Measurements from ENCODE around the gene MTMR3. TPM values are rescaled to one million over a fixed set of nuclear protein-coding genes. Genes with fewer than 3 reads are reported as not detected.
"Not testable (repeated sequence)": the region's sequence is repeated elsewhere in the genome, so short reads cannot be mapped to it uniquely, and the experiment has no call there.

MTMR3 gene
- total RNA-seq, 1 experiment from 2014 or later, result 27.0 TPM

- H3K9me3 ChIP-seq (ENCODE audit: control insufficient read depth in 1 of 2, insufficient read depth in 1 of 2, low read depth in 1 of 2, low read length in 2 of 2), result no peaks in the 10 kb centered on the region
- no peak overlapping the region for H3K4me3 ChIP-seq (replicated peaks in 1 of 2; ENCODE audit: low read depth in 1 of 2, low read length in 2 of 2)
- H3K79me2 ChIP-seq (ENCODE audit: insufficient read depth, low read length), result no peaks in the 10 kb centered on the region
- H4K20me1 ChIP-seq (ENCODE audit: insufficient read depth), result no peaks in the 10 kb centered on the region
- DNase-seq (ENCODE audit: low read depth, low spot score), result no peak
- H2AFZ ChIP-seq (ENCODE audit: low read depth, low read length, poor library complexity, severe bottlenecking), result no peak overlapping the region
- ChIA-PET CTCF (no interaction called here), RAD21 (ENCODE audit: low non-redundant PET in 1 of 2, low total read pairs in 2 of 2, uncharacterized antibody in 2 of 2, unreplicated experiment in 2 of 2) (no interaction called here), POLR2A (interaction anchor here (1.5 kb wide), 1 partner anchor 123 kb away, joined by 3 read pairs; no protein-coding TSS in a partner anchor)
- no peak for ATAC-seq
- H3K4me1 ChIP-seq (ENCODE audit: control insufficient read depth in 1 of 2, insufficient read depth in 2 of 2, low read length in 2 of 2), result no peaks in the 10 kb centered on the region
- no peaks in the 10 kb centered on the region for H3K27me3 ChIP-seq (ENCODE audit: insufficient read depth, low read length)
- no peaks in the 10 kb centered on the region for H3K9me2 ChIP-seq (ENCODE audit: insufficient read depth)
- no peak overlapping the region for H3K9ac ChIP-seq (ENCODE audit: low read length)
- intact Hi-C loops (cut with micrococcal nuclease), result no loop called here
- no peak overlapping the region for H3K4me2 ChIP-seq (ENCODE audit: low read length)
- no peak for TF ChIP-seq ZBTB33 (IDR thresholded peaks at IDR 0.05; ENCODE audit: extremely low read depth, insufficient replicate concordance, low read length)
- no peak for TF ChIP-seq SIN3A (IDR thresholded peaks at IDR 0.05; ENCODE audit: low read depth)
- no peak for TF ChIP-seq JUND (IDR thresholded peaks at IDR 0.05)
- no peak for TF ChIP-seq RAD21 (IDR thresholded peaks at IDR 0.05; ENCODE audit: low read depth)
- no peak for TF ChIP-seq POLR2A (IDR thresholded peaks at IDR 0.05; ENCODE audit: borderline replicate concordance, extremely low read depth, insufficient read depth, insufficient read length)
- no peak for TF ChIP-seq FOSL1 (IDR thresholded peaks at IDR 0.05; ENCODE audit: low read depth)
- no peak for TF ChIP-seq ZFX (IDR thresholded peaks at IDR 0.05)
- TF ChIP-seq ELF1 (IDR thresholded peaks at IDR 0.05; ENCODE audit: borderline replicate concordance, low read depth), result no peak
- TF ChIP-seq TCF7L2 (IDR thresholded peaks at IDR 0.05; ENCODE audit: borderline replicate concordance, extremely low read depth, insufficient read depth, insufficient read length), result no peak
- TF ChIP-seq REST (IDR thresholded peaks at IDR 0.05; ENCODE audit: low read depth), result no peak
- TF ChIP-seq SP1 (IDR thresholded peaks at IDR 0.05; ENCODE audit: low read depth), result no peak
- no peak for TF ChIP-seq YY1 (IDR thresholded peaks at IDR 0.05; ENCODE audit: extremely low read depth, insufficient replicate concordance, low read depth, low read length)
- TF ChIP-seq EZH2 (IDR thresholded peaks at IDR 0.05), result no peak
- no peak overlapping the region for H3K27ac ChIP-seq (ENCODE audit: low read depth, low read length)
- H3K36me3 ChIP-seq (ENCODE audit: control insufficient read depth in 1 of 2, insufficient read depth in 2 of 2, low read length in 2 of 2), result no peaks in the 10 kb centered on the region
- BruUV-seq (replicated peaks), result no TSS peak
These were observed 21.2 kb upstream of the MTMR3 start for GRCh38 chr22:29861672-29862297.

GRCh38 chr22:29865572-29865971 is 17.4 kb upstream of the MTMR3 start:
- H3K9me2 ChIP-seq (ENCODE audit: insufficient read depth); H3K79me2 ChIP-seq (ENCODE audit: insufficient read depth, low read length); H3K4me3 ChIP-seq (replicated peaks in 1 of 2; ENCODE audit: low read depth in 1 of 2, low read length in 2 of 2); CTCF ChIA-PET; DNase-seq (ENCODE audit: low read depth, low spot score); ATAC-seq; H3K27me3 ChIP-seq (ENCODE audit: insufficient read depth, low read length); POLR2A ChIA-PET; H3K4me1 ChIP-seq (ENCODE audit: control insufficient read depth in 1 of 2, insufficient read depth in 2 of 2, low read length in 2 of 2); intact Hi-C loops (cut with micrococcal nuclease); H4K20me1 ChIP-seq (ENCODE audit: insufficient read depth); H3K4me2 ChIP-seq (ENCODE audit: low read length); BruUV-seq (replicated peaks); H3K9me3 ChIP-seq (ENCODE audit: control insufficient read depth in 1 of 2, insufficient read depth in 1 of 2, low read depth in 1 of 2, low read length in 2 of 2); H3K27ac ChIP-seq (ENCODE audit: low read depth, low read length); H3K36me3 ChIP-seq (ENCODE audit: control insufficient read depth in 1 of 2, insufficient read depth in 2 of 2, low read length in 2 of 2); H2AFZ ChIP-seq (ENCODE audit: low read depth, low read length, poor library complexity, severe bottlenecking); RAD21 ChIA-PET (ENCODE audit: low non-redundant PET in 1 of 2, low total read pairs in 2 of 2, uncharacterized antibody in 2 of 2, unreplicated experiment in 2 of 2); H3K9ac ChIP-seq (ENCODE audit: low read length): not testable (repeated sequence)

Measured in HCT116 (cell line).